Loucy (cell line): ENCODE results near the gene FOXK1.

Experiments used
- EZH2phosphoT487 ChIP-seq: fragments of 200-600 bp; IDR thresholded peaks from 2 replicates; pipeline ENCODE4 v1.6.1; 2018; ENCODE audit warnings: antibody characterized with exemption, mild to moderate bottlenecking, moderate library complexity, borderline replicate concordance
- TF ChIP-seq, protein P1 (sequence below): fragments of 200-600 bp; sonication (generic); conservative IDR thresholded peaks from 2 replicates; pipeline ENCODE4 v1.5.1; 2014; ENCODE audit warnings: mild to moderate bottlenecking, antibody characterized with exemption, low read length

DNA sequence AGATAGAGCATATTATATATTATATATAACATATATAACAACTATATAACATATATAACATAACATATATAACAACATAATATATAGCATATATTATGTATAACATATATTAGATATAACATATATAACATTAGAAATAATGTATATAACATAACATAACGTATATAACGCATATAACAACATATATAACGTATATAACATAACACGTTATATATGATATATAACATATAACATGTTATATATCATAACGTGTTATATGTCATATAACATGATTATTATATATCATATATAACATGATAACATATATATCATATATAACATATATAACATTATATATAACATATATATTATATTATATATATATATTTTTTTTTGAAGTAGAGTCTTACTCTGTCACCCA is 97.0 kb downstream of the FOXK1 start:
- TF ChIP-seq, protein P1, sequence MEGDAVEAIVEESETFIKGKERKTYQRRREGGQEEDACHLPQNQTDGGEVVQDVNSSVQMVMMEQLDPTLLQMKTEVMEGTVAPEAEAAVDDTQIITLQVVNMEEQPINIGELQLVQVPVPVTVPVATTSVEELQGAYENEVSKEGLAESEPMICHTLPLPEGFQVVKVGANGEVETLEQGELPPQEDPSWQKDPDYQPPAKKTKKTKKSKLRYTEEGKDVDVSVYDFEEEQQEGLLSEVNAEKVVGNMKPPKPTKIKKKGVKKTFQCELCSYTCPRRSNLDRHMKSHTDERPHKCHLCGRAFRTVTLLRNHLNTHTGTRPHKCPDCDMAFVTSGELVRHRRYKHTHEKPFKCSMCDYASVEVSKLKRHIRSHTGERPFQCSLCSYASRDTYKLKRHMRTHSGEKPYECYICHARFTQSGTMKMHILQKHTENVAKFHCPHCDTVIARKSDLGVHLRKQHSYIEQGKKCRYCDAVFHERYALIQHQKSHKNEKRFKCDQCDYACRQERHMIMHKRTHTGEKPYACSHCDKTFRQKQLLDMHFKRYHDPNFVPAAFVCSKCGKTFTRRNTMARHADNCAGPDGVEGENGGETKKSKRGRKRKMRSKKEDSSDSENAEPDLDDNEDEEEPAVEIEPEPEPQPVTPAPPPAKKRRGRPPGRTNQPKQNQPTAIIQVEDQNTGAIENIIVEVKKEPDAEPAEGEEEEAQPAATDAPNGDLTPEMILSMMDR: no peak
- no peak for TF ChIP-seq EZH2phosphoT487
